HepG2 (cell line): ENCODE results near the gene SH2D3C. TPM values are rescaled to one million over a fixed set of nuclear protein-coding genes. Genes with fewer than 3 reads are reported as not detected.

Source experiments
- ATAC-seq: fragments of 200-7000 bp; cut with Tn5 transposase; 3 replicates; pipeline ENCODE4 v1.9.1; 2020; ENCODE audit warnings: mild to moderate bottlenecking, moderate library complexity
- BruUV-seq: library from RNA; stranded (reverse); fragments of 400-500 nt; replicated peaks from 2 replicates; lab custom pipeline; 2021; lab: Mats Ljungman, UMichigan
- CTCF ChIA-PET: fragments of 300-600 bp; formaldehyde crosslinking; extraction: SDS; loops from one replicate; lab custom pipeline; 2021; ENCODE audit warnings: low total read pairs, inconsistent platforms, low intra/inter-chr PET ratio; lab: Yijun Ruan, JAX
- POLR2A ChIA-PET: fragments of 350-600 bp; sonication (Branson Sonifier 250); formaldehyde crosslinking; loops from one replicate; lab custom pipeline; 2020; ENCODE audit warnings: antibody characterized with exemption, inconsistent platforms; lab: Yijun Ruan, JAX
- DNase-seq: peaks from one replicate; pipeline ENCODE4 v3.0.0-alpha.2; 2015; ENCODE audit warnings: low spot score
- FAIRE-seq: peaks from 3 replicates; lab custom pipeline; 2011; peaks lifted over from hg19 to GRCh38; lab: Jason Lieb, UNC
- H2AFZ ChIP-seq: one replicate; pipeline ENCODE4 v1.6.1; 2011; ENCODE audit warnings: low read length, inconsistent platforms
- H3K27ac ChIP-seq: fragments of 300-600 bp; 3 replicates; pipeline ENCODE4 v1.8.0; 2011; ENCODE audit warnings: mixed run types, mild to moderate bottlenecking, mixed read lengths, low read length, inconsistent platforms; ENCODE audit not compliant: insufficient read depth; ENCODE audit errors: extremely low read length
- H3K27me3 ChIP-seq, 2 experiments: fragments of 200-600 bp in 1 of 2; 2 replicates in 1 of 2; 3 replicates in 1 of 2; pipeline versions ENCODE4 v1.6.0 to v1.8.0; 2011; ENCODE audit warnings: low read length in 2 of 2, mild to moderate bottlenecking in 2 of 2, moderate library complexity in 2 of 2, inconsistent platforms in 1 of 2; ENCODE audit not compliant: insufficient read depth in 2 of 2, control insufficient read depth in 1 of 2
- H3K36me3 ChIP-seq, 2 experiments: fragments of 200-600 bp in 1 of 2; replicated peaks in 1 of 2; 2 replicates in 1 of 2; 3 replicates in 1 of 2; pipeline versions ENCODE4 v1.5.1 to v1.8.0; 2011; ENCODE audit warnings: low read length in 2 of 2, inconsistent platforms in 1 of 2; ENCODE audit not compliant: insufficient read depth in 2 of 2, control insufficient read depth in 1 of 2
- H3K4me1 ChIP-seq: 2 replicates; pipeline ENCODE4 v1.5.1; 2012; ENCODE audit warnings: low read length, inconsistent platforms; ENCODE audit not compliant: insufficient read depth
- H3K4me2 ChIP-seq: 2 replicates; pipeline ENCODE4 v1.6.0; 2011; ENCODE audit warnings: low read depth, low read length, inconsistent platforms
- H3K4me3 ChIP-seq, 3 experiments: fragments of 200-600 bp in 1 of 3; sonication (generic), shearing (Covaris generic) in 1 of 3; replicated peaks in 1 of 3; 2 replicates each; pipeline ENCODE4 v1.5.1; 2011 to 2016; ENCODE audit warnings: low read length in 3 of 3, inconsistent platforms in 2 of 3, low read depth in 2 of 3, mild to moderate bottlenecking in 2 of 3, control low read depth in 1 of 3, mixed read lengths in 1 of 3; ENCODE audit not compliant: insufficient read depth in 1 of 3
- H3K79me2 ChIP-seq: one replicate; pipeline ENCODE4 v1.6.1; 2011; ENCODE audit warnings: low read length, inconsistent platforms; ENCODE audit not compliant: insufficient read depth
- H3K9ac ChIP-seq: 2 replicates; pipeline ENCODE4 v1.6.0; 2011; ENCODE audit warnings: mild to moderate bottlenecking, low read depth, low read length, inconsistent platforms; ENCODE audit not compliant: insufficient read depth
- H3K9me3 ChIP-seq: 2 replicates; pipeline ENCODE4 v1.5.1; 2012; ENCODE audit warnings: mild to moderate bottlenecking, low read length
- H4K20me1 ChIP-seq: 2 replicates; pipeline ENCODE4 v1.6.0; 2011; ENCODE audit warnings: inconsistent platforms, mild to moderate bottlenecking, low read length, moderate library complexity; ENCODE audit not compliant: insufficient read depth
- CREM ChIP-seq, 2 experiments: sonication (generic) in 1 of 2; formaldehyde crosslinking in 1 of 2; IDR thresholded peaks; 2 replicates each; pipeline versions ENCODE4 v1.4.0 to v1.6.1; 2016 to 2020; ENCODE audit warnings: antibody characterized with exemption in 1 of 2, mild to moderate bottlenecking in 1 of 2, missing genetic modification reagents in 1 of 2
- EEA1 ChIP-seq: sonication (generic); formaldehyde crosslinking; IDR thresholded peaks from 2 replicates; pipeline ENCODE4 v1.5.1; 2020; ENCODE audit warnings: mild to moderate bottlenecking, missing genetic modification reagents, borderline replicate concordance
- FOXK1 ChIP-seq: sonication (generic); formaldehyde crosslinking; IDR thresholded peaks from 2 replicates; pipeline ENCODE4 v1.4.0; 2020; ENCODE audit warnings: low read depth, missing genetic modification reagents, borderline replicate concordance
- FOXO4 ChIP-seq: sonication (generic); formaldehyde crosslinking; conservative IDR thresholded peaks from 2 replicates; pipeline ENCODE4 v1.8.1; 2023; ENCODE audit warnings: missing genetic modification reagents
- GTF3A ChIP-seq: sonication (generic); formaldehyde crosslinking; conservative IDR thresholded peaks from 2 replicates; pipeline ENCODE4 v1.4.0; 2020; ENCODE audit warnings: mild to moderate bottlenecking, missing genetic modification reagents
- NR2C2 ChIP-seq: sonication (generic); formaldehyde crosslinking; IDR thresholded peaks from 2 replicates; pipeline ENCODE4 v1.4.0; 2020; ENCODE audit warnings: missing genetic modification reagents, mild to moderate bottlenecking, moderate library complexity, borderline replicate concordance
- PCBP1 ChIP-seq: fragments of 200-400 bp; formaldehyde crosslinking; IDR thresholded peaks from 2 replicates; pipeline ENCODE4 v1.6.1; 2017; ENCODE audit warnings: mild to moderate bottlenecking, low read depth, low read length, borderline replicate concordance
- PLRG1 ChIP-seq: fragments of 450-650 bp; conservative IDR thresholded peaks from 2 replicates; pipeline ENCODE4 v1.6.1; 2016
- SAP130 ChIP-seq: IDR thresholded peaks from 2 replicates; pipeline ENCODE4 v1.6.1; 2016; ENCODE audit warnings: low read depth
- SNAPC2 ChIP-seq: sonication (generic); formaldehyde crosslinking; IDR thresholded peaks from 2 replicates; pipeline ENCODE4 v1.8.1; 2022; ENCODE audit warnings: mild to moderate bottlenecking, missing genetic modification reagents
- ZFP82 ChIP-seq: sonication (generic); formaldehyde crosslinking; IDR thresholded peaks from 2 replicates; pipeline ENCODE4 v1.5.1; 2020; ENCODE audit warnings: mild to moderate bottlenecking, missing genetic modification reagents, borderline replicate concordance
- ZNF274 ChIP-seq: sonication (generic); formaldehyde crosslinking; IDR thresholded peaks from 2 replicates; pipeline ENCODE4 v1.5.1; 2020; ENCODE audit warnings: mild to moderate bottlenecking, missing genetic modification reagents
- ZNF672 ChIP-seq: sonication (generic); formaldehyde crosslinking; IDR thresholded peaks from 2 replicates; pipeline ENCODE4 v1.8.1; 2022; ENCODE audit warnings: missing genetic modification reagents
- ZNF710 ChIP-seq: sonication (generic); formaldehyde crosslinking; IDR thresholded peaks from 2 replicates; pipeline ENCODE4 v1.5.0; 2020; ENCODE audit warnings: mild to moderate bottlenecking, missing genetic modification reagents, borderline replicate concordance
- WGBS: methylation state at CpG from one replicate; pipeline ENCODE4 v1.1.6; 2017; ENCODE audit warnings: low lambda C conversion rate; 5-methylcytosine and 5-hydroxymethylcytosine counted together
- in situ Hi-C: cut with HindIII; loops from 2 replicates; pipeline ENCODE4 v1.10.0; 2017; ENCODE audit warnings: low pct_unique_long_range_greater_than_20kb; ENCODE audit not compliant: extremely low pct_ligation_motif_present
- intact Hi-C: fragments of 100-400 bp; cut with micrococcal nuclease; formaldehyde crosslinking; loops from one replicate; pipeline ENCODE4 v1.10.0; 2022; ENCODE audit not compliant: unreplicated experiment
- polyA plus RNA-seq, 8 experiments: library from polyadenylated mRNA; depleted of rRNA in 3 of 8; stranded (reverse) in 7 of 8; unstranded in 1 of 8; fragments of >200 nt; fragmentation: Illumina TruSeq in 4 of 8; extraction: Trizol in 4 of 8; gene quantifications; 2 replicates each; pipeline versions ENCODE4 v1.2.1 to v1.2.3, GENCODE V29; 2011 to 2016; ENCODE audit warnings: low read depth in 4 of 8, missing spikeins in 1 of 8, mixed read lengths in 1 of 8; ENCODE audit not compliant: insufficient read depth in 1 of 8
- total RNA-seq, 5 experiments: library from RNA; depleted of rRNA; stranded (reverse); fragments of >200 nt; fragmentation: Illumina TruSeq; extraction: Trizol; gene quantifications; 2 replicates each; pipeline ENCODE4 v1.2.3, GENCODE V29; 2016; ENCODE audit warnings: low read depth in 1 of 5
- TF ChIP-seq, protein P1 (sequence below): sonication (generic); IDR thresholded peaks from 2 replicates; pipeline ENCODE4 v1.6.1; 2016; ENCODE audit warnings: low read depth, borderline replicate concordance
- TF ChIP-seq, protein P2 (sequence below): sonication (generic); formaldehyde crosslinking; IDR thresholded peaks from 2 replicates; pipeline ENCODE4 v1.4.0; 2020; ENCODE audit warnings: mild to moderate bottlenecking, missing genetic modification reagents, borderline replicate concordance

The SH2D3C gene
- total and polyA plus RNA-seq, 2 of the 13 experiments (the other 11 are each of a cell fraction or from before 2014, with no cell fraction given), result not detected

DNA sequence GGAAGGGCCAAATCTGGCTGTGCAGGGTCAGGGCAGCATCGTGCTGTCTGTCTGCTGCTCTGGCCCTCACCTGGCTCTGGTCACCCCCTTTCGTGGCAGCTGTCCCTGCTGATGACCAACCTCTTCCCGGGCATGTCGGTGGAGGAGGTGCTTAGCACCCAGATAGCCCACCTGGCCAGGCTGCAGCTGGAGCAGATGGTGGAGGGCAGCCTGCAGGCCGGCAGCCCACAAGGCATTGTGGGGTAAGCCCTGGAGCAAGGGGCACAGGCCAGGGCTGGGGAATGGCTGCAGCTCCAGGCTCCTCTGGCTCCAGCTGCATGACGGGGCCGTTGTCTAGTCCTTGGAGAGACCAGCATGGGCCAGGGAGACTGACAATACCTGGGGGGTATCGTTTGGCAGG lies 51.6 kb downstream of the SH2D3C start:
- no peak overlapping the region for H3K27ac ChIP-seq
- in situ Hi-C loops (no loop called here), intact Hi-C loops (loop anchor here (10.0 kb wide), 1 partner anchor 222 kb away; no protein-coding TSS in a partner anchor)
- H3K27me3 ChIP-seq, result peaks cover 0 to 2% of the 10 kb centered on the region in 2 experiments; a peak in 1 of 5 replicates
- no peak overlapping the region for H3K4me3 ChIP-seq
- H2AFZ ChIP-seq, result no peak overlapping the region
- CTCF ChIA-PET, result no interaction called here
- H4K20me1 ChIP-seq, result no peaks in the 10 kb centered on the region
- DNase-seq (no peak), ATAC-seq (no peak), FAIRE-seq (no peak)
- peaks cover 32% of the 10 kb centered on the region for H3K4me1 ChIP-seq
- BruUV-seq, result no TSS peak
- POLR2A ChIA-PET, result no interaction called here
- no peaks in the 10 kb centered on the region for H3K36me3 ChIP-seq
- WGBS, result 23% methylated on average over 3 of the region's 8 CpGs
- H3K4me2 ChIP-seq, result no peak overlapping the region
- TF ChIP-seq SNAPC2 (CRISPR knock-in tag) (no peak), GTF3A (CRISPR knock-in tag) (no peak), ZNF710 (CRISPR knock-in tag) (no peak), SAP130 (CRISPR knock-in tag) (no peak), FOXO4 (CRISPR knock-in tag) (no peak), NR2C2 (CRISPR knock-in tag) (no peak), FOXK1 (CRISPR knock-in tag) (no peak), EEA1 (CRISPR knock-in tag) (no peak), ZFP82 (no peak), ZNF274 (CRISPR knock-in tag) (no peak), CREM (IDR thresholded peaks at IDR 0.05) (no peak), CREM (CRISPR knock-in tag; IDR thresholded peaks at IDR 0.05) (no peak), PCBP1 (no peak), ZNF672 (no peak), PLRG1 (no peak)
- TF ChIP-seq, protein P1, sequence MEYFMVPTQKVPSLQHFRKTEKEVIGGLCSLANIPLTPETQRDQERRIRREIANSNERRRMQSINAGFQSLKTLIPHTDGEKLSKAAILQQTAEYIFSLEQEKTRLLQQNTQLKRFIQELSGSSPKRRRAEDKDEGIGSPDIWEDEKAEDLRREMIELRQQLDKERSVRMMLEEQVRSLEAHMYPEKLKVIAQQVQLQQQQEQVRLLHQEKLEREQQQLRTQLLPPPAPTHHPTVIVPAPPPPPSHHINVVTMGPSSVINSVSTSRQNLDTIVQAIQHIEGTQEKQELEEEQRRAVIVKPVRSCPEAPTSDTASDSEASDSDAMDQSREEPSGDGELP, result no peak
- TF ChIP-seq, protein P2, sequence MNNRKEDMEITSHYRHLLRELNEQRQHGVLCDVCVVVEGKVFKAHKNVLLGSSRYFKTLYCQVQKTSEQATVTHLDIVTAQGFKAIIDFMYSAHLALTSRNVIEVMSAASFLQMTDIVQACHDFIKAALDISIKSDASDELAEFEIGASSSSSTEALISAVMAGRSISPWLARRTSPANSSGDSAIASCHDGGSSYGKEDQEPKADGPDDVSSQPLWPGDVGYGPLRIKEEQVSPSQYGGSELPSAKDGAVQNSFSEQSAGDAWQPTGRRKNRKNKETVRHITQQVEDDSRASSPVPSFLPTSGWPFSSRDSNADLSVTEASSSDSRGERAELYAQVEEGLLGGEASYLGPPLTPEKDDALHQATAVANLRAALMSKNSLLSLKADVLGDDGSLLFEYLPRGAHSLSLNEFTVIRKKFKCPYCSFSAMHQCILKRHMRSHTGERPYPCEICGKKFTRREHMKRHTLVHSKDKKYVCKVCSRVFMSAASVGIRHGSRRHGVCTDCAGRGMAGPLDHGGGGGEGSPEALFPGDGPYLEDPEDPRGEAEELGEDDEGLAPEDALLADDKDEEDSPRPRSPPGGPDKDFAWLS, result no peak
- H3K79me2 ChIP-seq, result no peaks in the 10 kb centered on the region
- H3K9ac ChIP-seq, result no peak overlapping the region
- no peaks in the 10 kb centered on the region for H3K9me3 ChIP-seq
